HG03066 (cell line): Measurements from ENCODE around the gene CTRL.
A peak's percentile ranks its signal among the peaks of the same experiment; 100 is the strongest.
"Not testable (repeated sequence)": the region's sequence is repeated elsewhere in the genome, so short reads cannot be mapped to it uniquely, and the experiment has no call there.

Experiments used
- ATAC-seq: cut with Tn5 transposase; IDR thresholded peaks from one replicate; pipeline ENCODE4 v1.9.1; 2021; ENCODE audit warnings: low read depth; ENCODE audit not compliant: unreplicated experiment

CTRL gene

DNA sequence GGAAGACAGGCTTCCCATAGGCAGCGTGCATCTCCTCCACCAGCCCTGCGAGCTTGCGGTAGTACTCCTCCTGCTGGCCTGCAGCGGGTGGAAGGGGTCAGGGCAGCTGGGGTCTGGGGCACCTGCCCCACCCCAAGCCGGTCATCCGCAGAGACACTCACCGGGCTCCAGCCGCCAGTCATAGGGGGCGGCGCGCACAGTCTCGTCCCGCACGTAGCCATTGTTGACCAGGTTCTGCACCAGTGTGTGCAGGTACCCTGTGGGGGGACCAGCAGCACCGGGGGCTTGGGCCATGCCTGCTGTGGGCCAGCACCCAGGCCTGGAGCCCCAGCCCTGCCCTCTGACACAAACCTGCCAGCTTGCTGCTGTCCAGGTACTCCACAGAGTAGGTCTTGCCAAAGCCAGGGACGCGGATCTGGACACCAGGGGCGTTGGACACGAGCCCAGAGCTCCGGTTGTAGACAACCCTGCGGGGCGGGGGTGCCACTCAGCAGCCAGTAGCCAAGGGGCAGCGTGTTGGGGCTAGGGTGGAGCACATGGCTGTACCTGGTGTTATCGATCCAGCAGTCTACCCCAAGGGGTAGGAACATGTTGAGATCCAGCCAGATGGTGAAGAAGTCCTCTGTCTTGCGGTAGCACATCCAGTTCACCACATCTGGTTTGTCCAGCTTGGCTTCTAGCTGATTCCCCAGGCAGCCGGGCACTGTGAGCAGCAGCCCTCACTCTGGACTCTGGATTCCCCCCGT is 11.0 kb upstream of the CTRL start:
- ATAC-seq = no peak

- ATAC-seq = no peak
Measured at GRCh38 chr16:67942200-67942509, 10.5 kb upstream of the CTRL start.

GRCh38 chr16:67941469-67942199 is 10.0 kb upstream of the CTRL start:
- ATAC-seq = no peak

- no peak for ATAC-seq
Measured at GRCh38 chr16:67940446-67941089, 8.9 kb upstream of the CTRL start.

- no peak for ATAC-seq
Measured at GRCh38 chr16:67939507-67940445, 8.1 kb upstream of the CTRL start.

GRCh38 chr16:67937713-67938112 is 6.1 kb upstream of the CTRL start:
- ATAC-seq = not testable (repeated sequence)

- ATAC-seq = peak; percentile 52
Measured at GRCh38 chr16:67936880-67937605, 5.4 kb upstream of the CTRL start.

DNA sequence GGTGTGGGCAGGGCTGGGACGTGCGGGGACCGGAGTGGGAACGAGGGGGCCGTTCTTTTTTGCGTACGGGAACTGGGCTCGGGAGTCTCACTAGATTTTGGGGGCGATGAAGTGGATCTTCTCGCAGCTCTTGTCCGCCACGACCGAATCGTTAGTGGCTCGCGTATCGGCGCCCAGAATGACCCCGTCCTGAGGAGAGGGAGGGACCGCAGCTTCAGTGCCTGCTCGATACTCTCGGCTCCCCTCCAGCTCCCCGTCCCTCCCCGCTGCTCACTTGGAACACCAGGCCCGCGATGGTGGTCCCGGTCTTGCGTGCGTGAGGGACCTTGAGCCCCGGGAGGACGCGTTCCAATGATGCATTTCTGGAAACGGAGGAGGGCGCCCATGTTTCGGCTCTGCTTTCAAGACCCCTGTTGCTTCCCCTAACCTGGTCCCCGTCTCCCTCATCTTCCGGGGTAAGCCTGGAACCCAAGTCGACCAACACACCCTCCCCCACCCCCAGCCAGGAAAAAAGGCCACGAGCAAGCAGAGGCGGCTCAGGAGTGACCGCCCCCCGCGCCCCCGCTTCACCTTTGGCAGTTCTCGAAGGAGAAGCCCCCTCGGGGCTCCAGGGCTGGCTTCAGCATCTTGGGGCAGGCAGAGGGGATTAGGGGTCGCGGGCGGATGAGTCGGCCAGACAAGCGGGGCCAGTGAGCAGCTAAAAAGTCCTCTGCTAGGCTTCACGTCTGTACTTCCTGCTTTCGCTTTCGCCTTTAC is 4.6 kb upstream of the CTRL start, which contains the start of gene PSMB10:
TSS of gene PSMB10 (minus strand) at position 727 of the 756 bp plus-strand sequence. CDS start at position 626, 101 bp downstream.
- ATAC-seq = no peak

- peak; percentile 87 for ATAC-seq
Measured at GRCh38 chr16:67935402-67936123, 3.9 kb upstream of the CTRL start.

DNA sequence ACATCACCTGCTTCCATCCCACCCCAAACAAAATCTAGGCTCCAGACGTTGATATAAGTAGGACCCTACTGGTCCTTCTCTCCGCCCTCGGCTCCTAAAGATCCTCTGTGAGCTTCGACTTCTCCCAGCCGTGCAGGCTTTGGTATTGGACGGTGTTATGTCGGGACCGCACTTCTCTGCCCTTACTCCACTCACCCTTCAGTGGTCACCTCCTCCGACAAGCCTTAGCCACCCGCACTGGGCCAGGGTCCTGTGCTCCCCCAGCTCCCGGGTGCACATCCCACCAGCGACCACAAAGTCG is 3.4 kb upstream of the CTRL start:
- ATAC-seq = no peak

GRCh38 chr16:67934306-67935100 is 2.8 kb upstream of the CTRL start:
- ATAC-seq = no peak

DNA sequence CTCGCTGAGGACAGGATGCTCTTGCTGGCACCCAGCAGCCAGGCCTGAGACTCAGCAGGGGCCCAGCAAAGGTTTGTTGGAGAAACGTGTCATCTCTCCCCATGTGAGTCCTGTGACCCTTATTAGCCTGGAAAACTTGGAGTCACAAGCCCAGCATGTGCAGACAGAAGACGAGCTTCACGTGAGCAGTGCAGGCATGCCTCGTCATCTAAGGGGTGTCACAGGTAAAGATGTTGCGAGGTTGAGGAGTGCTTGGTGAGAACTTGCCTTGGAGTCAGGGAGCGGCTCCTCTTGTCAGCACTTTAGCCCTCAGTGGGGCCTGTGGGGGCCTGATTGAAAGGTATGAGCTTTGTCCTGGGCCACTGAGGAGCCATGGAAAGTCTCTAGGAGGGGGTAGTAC is 2.1 kb upstream of the CTRL start:
- ATAC-seq = no peak

DNA sequence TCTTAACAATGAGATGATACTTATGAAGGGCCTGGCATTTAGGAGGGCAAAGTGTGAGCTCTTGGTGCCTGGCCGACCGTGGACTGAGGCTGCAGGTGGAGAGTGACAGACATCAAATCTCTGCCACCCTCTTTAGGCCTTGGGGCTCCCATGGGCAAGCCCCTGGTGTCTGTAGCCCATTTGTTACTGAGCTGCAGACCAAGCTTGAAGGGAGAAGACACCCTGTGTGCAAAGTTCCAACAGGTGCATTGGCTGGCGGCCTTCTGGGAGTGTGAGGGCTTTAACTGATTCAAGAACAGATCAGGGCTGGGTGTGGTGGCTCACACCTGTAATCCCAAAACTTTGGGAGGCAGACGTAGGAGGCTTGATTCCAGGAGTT is 789 bp upstream of the CTRL start:
- no peak for ATAC-seq

GRCh38 chr16:67930678-67931211 is 917 bp downstream of the CTRL start:
- no peak for ATAC-seq

DNA sequence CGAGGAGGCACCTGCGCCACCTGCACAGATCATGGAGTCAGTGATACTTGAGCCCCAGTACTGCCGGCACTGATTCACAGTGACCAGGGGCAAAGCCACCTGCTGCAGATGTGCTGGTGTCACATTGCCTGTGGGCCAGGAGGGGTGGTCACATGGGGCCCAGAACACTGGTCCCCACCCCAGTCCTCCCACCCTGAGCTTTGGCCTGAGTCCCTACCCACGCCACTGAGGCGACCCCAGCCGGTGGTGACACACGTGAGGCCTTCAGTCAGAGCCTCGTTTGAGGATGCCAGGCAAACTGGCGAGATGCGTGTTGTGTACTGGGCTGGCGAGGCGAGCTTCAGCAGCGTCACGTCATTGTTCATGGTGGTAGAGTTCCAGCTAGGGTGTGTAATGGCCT is 1.5 kb downstream of the CTRL start:
- no peak for ATAC-seq

DNA sequence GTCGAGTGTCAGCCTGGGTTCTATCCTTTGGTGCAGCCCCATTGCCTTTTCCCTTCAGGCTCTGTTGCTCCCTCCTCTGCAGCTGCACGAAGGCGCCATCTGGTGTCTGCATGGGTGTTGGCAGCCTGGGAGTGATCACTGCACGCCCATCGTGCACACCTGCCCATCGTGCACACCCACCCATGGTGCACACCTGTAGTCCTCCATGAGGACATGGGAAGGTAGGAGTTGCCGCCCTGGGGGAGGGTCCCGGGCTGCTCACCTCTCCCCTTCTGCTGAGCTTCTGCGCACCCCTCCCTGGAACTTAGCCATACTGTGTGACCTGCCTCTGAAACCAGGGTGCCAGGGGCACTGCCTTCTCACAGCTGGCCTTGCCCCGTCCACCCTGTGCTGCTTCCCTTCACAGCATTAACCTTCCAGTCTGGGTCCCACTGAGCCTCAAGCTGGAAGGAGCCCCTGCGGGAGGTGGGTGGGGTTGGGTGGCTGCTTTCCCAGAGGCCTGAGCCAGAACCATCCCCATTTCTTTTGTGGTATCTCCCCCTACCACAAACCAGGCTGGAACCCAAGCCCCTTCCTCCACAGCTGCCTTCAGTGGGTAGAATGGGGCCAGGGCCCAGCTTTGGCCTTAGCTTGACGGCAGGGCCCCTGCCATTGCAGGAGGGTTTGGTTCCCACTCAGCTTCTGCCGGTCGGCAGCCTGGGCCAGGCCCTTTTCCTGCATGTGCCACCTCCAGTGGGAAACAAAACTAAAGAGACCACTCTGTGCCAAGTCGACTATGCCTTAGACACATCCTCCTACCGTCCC is 2.9 kb downstream of the CTRL start:
- no peak for ATAC-seq

DNA sequence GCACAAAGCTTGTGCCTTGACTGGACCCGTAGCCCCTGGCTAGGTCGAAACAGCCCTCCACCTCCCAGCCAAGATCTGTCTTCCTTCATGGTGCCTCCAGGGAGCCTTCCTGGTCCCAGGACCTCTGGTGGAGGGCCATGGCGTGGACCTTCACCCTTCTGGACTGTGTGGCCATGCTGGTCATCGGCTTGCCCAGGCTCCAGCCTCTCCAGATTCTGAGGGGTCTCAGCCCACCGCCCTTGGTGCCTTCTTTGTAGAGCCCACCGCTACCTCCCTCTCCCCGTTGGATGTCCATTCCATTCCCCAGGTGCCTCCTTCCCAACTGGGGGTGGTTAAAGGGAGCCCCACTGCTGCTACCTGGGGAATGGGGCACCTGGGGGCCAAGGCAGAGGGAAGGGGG is 3.5 kb downstream of the CTRL start:
- no peak for ATAC-seq
